ENCODE data around the gene PIK3R1.

Gene PIK3R1

GRCh38 chr5:68333649-68334552 is 118.3 kb downstream of the PIK3R1 start:
- no peak overlapping the region for H3K4me3 ChIP-seq (ENCODE audit: low read length)
- no peak overlapping the region for H3K9ac ChIP-seq (ENCODE audit: low read length)

GRCh38 chr5:68334553-68334886 is 119.0 kb downstream of the PIK3R1 start:
- H3K4me3 ChIP-seq (ENCODE audit: low read length): no peak overlapping the region
- H3K36me3 ChIP-seq (ENCODE audit: control insufficient read depth, insufficient read depth, low read length): no peaks in the 10 kb centered on the region
- no peak overlapping the region for H3K9ac ChIP-seq (ENCODE audit: low read length)
- no peaks in the 10 kb centered on the region for H3K27me3 ChIP-seq (ENCODE audit: control insufficient read depth, insufficient read depth, low read length)
- no peaks in the 10 kb centered on the region for H3K9me3 ChIP-seq (ENCODE audit: control insufficient read depth, low read length)
- H3K4me1 ChIP-seq (ENCODE audit: control insufficient read depth, insufficient read depth, low read length): peaks cover 30% of the 10 kb centered on the region

More at GRCh38 chr5:68333649-68334552, 118.3 kb downstream of the PIK3R1 start:
- Histone ChIP-seq H3K36me3 (ENCODE audit: control insufficient read depth, insufficient read depth, low read length) (no peaks in the 10 kb centered on the region), H3K4me1 (ENCODE audit: control insufficient read depth, insufficient read depth, low read length) (peaks cover 30% of the 10 kb centered on the region), H3K9me3 (ENCODE audit: control insufficient read depth, low read length) (no peaks in the 10 kb centered on the region), H3K27me3 (ENCODE audit: control insufficient read depth, insufficient read depth, low read length) (no peaks in the 10 kb centered on the region)

DNA sequence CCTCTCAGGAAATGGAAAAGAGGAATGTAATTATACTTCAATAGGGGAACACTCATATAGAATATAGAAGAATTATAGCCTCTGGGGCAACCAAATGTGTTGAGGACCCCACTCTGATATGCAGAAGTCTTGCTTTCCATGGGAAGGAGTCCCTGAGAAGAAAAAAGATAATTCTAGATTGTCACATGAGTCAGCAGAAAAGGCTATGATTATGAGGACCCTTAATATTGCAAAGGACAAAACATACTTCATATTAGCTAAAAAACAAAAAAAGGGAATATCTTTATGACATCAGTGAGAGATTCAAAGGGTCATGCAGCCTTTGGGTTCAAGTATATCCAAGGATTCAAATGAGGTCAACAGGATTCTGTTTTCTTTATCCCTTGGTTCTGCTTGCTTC is 119.5 kb downstream of the PIK3R1 start:
- Histone ChIP-seq H3K27me3 (ENCODE audit: control insufficient read depth, insufficient read depth, low read length) (no peaks in the 10 kb centered on the region), H3K4me1 (ENCODE audit: control insufficient read depth, insufficient read depth, low read length) (peaks cover 25% of the 10 kb centered on the region), H3K9me3 (ENCODE audit: control insufficient read depth, low read length) (no peaks in the 10 kb centered on the region), H3K9ac (ENCODE audit: low read length) (no peak overlapping the region), H3K36me3 (ENCODE audit: control insufficient read depth, insufficient read depth, low read length) (no peaks in the 10 kb centered on the region), H3K4me3 (ENCODE audit: low read length) (no peak overlapping the region)

- Histone ChIP-seq H3K27me3 (ENCODE audit: control insufficient read depth, insufficient read depth, low read length) (no peaks in the 10 kb centered on the region), H3K9ac (ENCODE audit: low read length) (no peak overlapping the region), H3K9me3 (ENCODE audit: control insufficient read depth, low read length) (no peaks in the 10 kb centered on the region), H3K36me3 (ENCODE audit: control insufficient read depth, insufficient read depth, low read length) (no peaks in the 10 kb centered on the region), H3K4me3 (ENCODE audit: low read length) (no peak overlapping the region), H3K4me1 (ENCODE audit: control insufficient read depth, insufficient read depth, low read length) (peaks cover 16% of the 10 kb centered on the region)
Measured at GRCh38 chr5:68336200-68336599, 120.6 kb downstream of the PIK3R1 start.

DNA sequence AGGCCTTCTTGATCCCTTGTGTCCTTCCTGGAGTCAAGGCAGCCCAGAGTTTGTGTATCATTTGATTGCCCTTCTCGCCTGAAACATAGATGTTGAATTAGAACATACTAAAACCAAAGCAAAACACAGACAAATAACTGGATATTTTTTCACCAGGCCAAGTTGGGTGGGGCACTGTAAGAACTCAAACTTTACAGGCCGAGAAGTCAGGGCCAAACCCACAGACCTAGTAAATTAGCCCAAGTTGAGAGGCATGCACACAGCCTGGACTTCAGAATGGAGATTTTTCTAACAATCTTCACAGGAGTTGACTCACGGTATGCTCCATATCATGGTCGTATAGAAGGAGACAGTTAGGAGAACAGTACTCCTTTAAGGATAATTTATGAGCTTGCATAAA is 121.7 kb downstream of the PIK3R1 start:
- Histone ChIP-seq H3K27me3 (ENCODE audit: control insufficient read depth, insufficient read depth, low read length) (no peaks in the 10 kb centered on the region), H3K36me3 (ENCODE audit: control insufficient read depth, insufficient read depth, low read length) (no peaks in the 10 kb centered on the region), H3K4me1 (ENCODE audit: control insufficient read depth, insufficient read depth, low read length) (peaks cover 5% of the 10 kb centered on the region), H3K4me3 (ENCODE audit: low read length) (no peak overlapping the region), H3K9ac (ENCODE audit: low read length) (no peak overlapping the region), H3K9me3 (ENCODE audit: control insufficient read depth, low read length) (no peaks in the 10 kb centered on the region)

GRCh38 chr5:68339921-68340321 is 124.4 kb downstream of the PIK3R1 start:
- Histone ChIP-seq H3K27me3 (ENCODE audit: control insufficient read depth, insufficient read depth, low read length) (no peaks in the 10 kb centered on the region), H3K9me3 (ENCODE audit: control insufficient read depth, low read length) (no peaks in the 10 kb centered on the region), H3K9ac (ENCODE audit: low read length) (no peak overlapping the region), H3K4me1 (ENCODE audit: control insufficient read depth, insufficient read depth, low read length) (peaks cover 22% of the 10 kb centered on the region), H3K36me3 (ENCODE audit: control insufficient read depth, insufficient read depth, low read length) (no peaks in the 10 kb centered on the region), H3K4me3 (ENCODE audit: low read length) (no peak overlapping the region)

- no peaks in the 10 kb centered on the region for H3K9me3 ChIP-seq (ENCODE audit: control insufficient read depth, low read length)
- H3K4me3 ChIP-seq (ENCODE audit: low read length): no peak overlapping the region
- no peak overlapping the region for H3K9ac ChIP-seq (ENCODE audit: low read length)
- H3K4me1 ChIP-seq (ENCODE audit: control insufficient read depth, insufficient read depth, low read length): peaks cover 28% of the 10 kb centered on the region
- no peaks in the 10 kb centered on the region for H3K27me3 ChIP-seq (ENCODE audit: control insufficient read depth, insufficient read depth, low read length)
- H3K36me3 ChIP-seq (ENCODE audit: control insufficient read depth, insufficient read depth, low read length): no peaks in the 10 kb centered on the region
Measured at GRCh38 chr5:68341006-68341405, 125.5 kb downstream of the PIK3R1 start.

DNA sequence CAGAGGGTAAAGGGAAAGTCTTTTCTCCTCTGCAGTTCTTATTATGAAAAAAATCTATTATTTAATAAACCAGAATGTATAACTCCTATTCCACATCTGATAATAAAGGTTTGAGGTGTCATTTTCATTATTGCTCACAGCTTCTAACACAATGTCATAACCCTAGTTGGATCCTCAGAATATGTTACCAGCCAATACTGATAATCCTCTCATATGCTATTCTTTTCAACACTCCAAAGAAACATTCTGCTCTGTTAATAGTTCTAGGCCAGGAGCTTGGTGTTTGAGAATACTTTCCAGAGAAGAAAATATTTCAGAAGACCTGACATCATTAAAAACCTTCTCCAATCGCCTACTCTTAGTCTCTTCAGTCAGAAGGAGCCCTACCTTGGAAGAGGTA is 127.1 kb downstream of the PIK3R1 start:
- H3K9ac ChIP-seq (ENCODE audit: low read length): no peak overlapping the region
- H3K4me1 ChIP-seq (ENCODE audit: control insufficient read depth, insufficient read depth, low read length): peaks cover 28% of the 10 kb centered on the region
- no peaks in the 10 kb centered on the region for H3K36me3 ChIP-seq (ENCODE audit: control insufficient read depth, insufficient read depth, low read length)
- H3K27me3 ChIP-seq (ENCODE audit: control insufficient read depth, insufficient read depth, low read length): no peaks in the 10 kb centered on the region
- H3K4me3 ChIP-seq (ENCODE audit: low read length): no peak overlapping the region
- no peaks in the 10 kb centered on the region for H3K9me3 ChIP-seq (ENCODE audit: control insufficient read depth, low read length)

GRCh38 chr5:68343421-68343826 is 127.9 kb downstream of the PIK3R1 start:
- H3K4me1 ChIP-seq (ENCODE audit: control insufficient read depth, insufficient read depth, low read length): peaks cover 28% of the 10 kb centered on the region
- no peak overlapping the region for H3K4me3 ChIP-seq (ENCODE audit: low read length)
- H3K9ac ChIP-seq (ENCODE audit: low read length): no peak overlapping the region
- no peaks in the 10 kb centered on the region for H3K36me3 ChIP-seq (ENCODE audit: control insufficient read depth, insufficient read depth, low read length)
- H3K9me3 ChIP-seq (ENCODE audit: control insufficient read depth, low read length): no peaks in the 10 kb centered on the region
- no peaks in the 10 kb centered on the region for H3K27me3 ChIP-seq (ENCODE audit: control insufficient read depth, insufficient read depth, low read length)

DNA sequence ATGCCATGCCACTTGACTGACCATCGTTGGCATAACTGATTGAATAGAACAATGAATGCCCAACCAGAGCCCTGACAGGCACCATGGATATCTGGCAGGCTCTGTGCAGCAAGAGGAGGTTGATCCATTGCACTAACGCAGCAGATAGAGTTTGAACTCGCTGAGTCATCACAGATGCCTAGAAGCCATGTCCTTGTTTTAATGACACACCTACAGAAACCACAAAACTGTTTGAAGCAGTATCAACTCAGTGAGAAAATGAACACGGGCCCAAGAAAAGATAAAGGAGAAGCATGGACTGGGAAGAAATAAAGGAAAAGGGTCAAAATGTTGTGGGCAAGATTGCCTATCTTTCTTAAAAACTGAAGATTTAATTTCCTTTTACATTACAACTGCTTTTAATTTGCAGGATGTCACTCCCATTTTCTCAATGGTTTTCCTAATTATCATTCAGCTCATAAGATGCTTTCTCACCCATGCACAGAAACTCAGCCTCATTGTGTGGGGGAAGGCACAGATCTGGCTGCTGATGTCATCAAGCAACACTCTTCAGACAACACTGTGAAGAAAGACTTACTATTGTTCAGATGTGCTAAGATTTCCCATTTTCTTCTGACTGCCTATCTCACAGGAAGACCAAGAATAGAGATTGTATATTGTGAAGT is 129.0 kb downstream of the PIK3R1 start:
- H3K4me3 ChIP-seq (ENCODE audit: low read length): no peak overlapping the region
- no peaks in the 10 kb centered on the region for H3K27me3 ChIP-seq (ENCODE audit: control insufficient read depth, insufficient read depth, low read length)
- no peaks in the 10 kb centered on the region for H3K9me3 ChIP-seq (ENCODE audit: control insufficient read depth, low read length)
- no peaks in the 10 kb centered on the region for H3K36me3 ChIP-seq (ENCODE audit: control insufficient read depth, insufficient read depth, low read length)
- peaks cover 28% of the 10 kb centered on the region for H3K4me1 ChIP-seq (ENCODE audit: control insufficient read depth, insufficient read depth, low read length)
- H3K9ac ChIP-seq (ENCODE audit: low read length): no peak overlapping the region

DNA sequence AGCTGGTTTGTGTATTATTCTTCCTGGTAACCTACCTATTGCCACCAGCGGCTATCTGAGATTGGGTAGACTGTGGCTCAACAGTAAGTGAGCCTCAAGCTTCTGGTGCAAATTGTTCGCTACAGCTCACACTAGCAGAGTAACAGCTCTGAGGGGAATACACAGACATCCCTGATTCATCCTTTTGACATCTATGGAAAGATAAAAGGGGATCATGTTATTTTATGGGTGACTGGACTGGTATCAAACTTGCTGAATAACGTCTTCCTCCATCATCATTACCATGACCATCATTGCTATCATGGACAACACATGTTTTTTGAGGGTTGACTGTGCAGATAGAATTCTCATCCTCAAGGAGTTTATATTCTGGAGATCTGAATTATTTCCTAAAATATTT is 129.6 kb downstream of the PIK3R1 start:
- Histone ChIP-seq H3K9me3 (ENCODE audit: control insufficient read depth, low read length) (no peaks in the 10 kb centered on the region), H3K4me3 (ENCODE audit: low read length) (no peak overlapping the region), H3K27me3 (ENCODE audit: control insufficient read depth, insufficient read depth, low read length) (no peaks in the 10 kb centered on the region), H3K36me3 (ENCODE audit: control insufficient read depth, insufficient read depth, low read length) (no peaks in the 10 kb centered on the region), H3K4me1 (ENCODE audit: control insufficient read depth, insufficient read depth, low read length) (peaks cover 28% of the 10 kb centered on the region), H3K9ac (ENCODE audit: low read length) (no peak overlapping the region)

- Histone ChIP-seq H3K4me3 (ENCODE audit: low read length) (no peak overlapping the region), H3K9me3 (ENCODE audit: control insufficient read depth, low read length) (no peaks in the 10 kb centered on the region), H3K36me3 (ENCODE audit: control insufficient read depth, insufficient read depth, low read length) (no peaks in the 10 kb centered on the region), H3K9ac (ENCODE audit: low read length) (no peak overlapping the region), H3K27me3 (ENCODE audit: control insufficient read depth, insufficient read depth, low read length) (no peaks in the 10 kb centered on the region), H3K4me1 (ENCODE audit: control insufficient read depth, insufficient read depth, low read length) (peaks cover 28% of the 10 kb centered on the region)
Measured at GRCh38 chr5:68345582-68345981, 130.0 kb downstream of the PIK3R1 start.

Data from mucosa of stomach (tissue), 1 donor.